ENCODE data around the gene TTC23. TPM values are rescaled to one million over a fixed set of nuclear protein-coding genes. Genes with fewer than 3 reads are reported as not detected.
A peak's percentile ranks its signal among the peaks of the same experiment; 100 is the strongest.

TTC23 gene
- total and polyA plus RNA-seq, 7 donors = 5.5 to 33.0 (median 19.9) TPM

DNA sequence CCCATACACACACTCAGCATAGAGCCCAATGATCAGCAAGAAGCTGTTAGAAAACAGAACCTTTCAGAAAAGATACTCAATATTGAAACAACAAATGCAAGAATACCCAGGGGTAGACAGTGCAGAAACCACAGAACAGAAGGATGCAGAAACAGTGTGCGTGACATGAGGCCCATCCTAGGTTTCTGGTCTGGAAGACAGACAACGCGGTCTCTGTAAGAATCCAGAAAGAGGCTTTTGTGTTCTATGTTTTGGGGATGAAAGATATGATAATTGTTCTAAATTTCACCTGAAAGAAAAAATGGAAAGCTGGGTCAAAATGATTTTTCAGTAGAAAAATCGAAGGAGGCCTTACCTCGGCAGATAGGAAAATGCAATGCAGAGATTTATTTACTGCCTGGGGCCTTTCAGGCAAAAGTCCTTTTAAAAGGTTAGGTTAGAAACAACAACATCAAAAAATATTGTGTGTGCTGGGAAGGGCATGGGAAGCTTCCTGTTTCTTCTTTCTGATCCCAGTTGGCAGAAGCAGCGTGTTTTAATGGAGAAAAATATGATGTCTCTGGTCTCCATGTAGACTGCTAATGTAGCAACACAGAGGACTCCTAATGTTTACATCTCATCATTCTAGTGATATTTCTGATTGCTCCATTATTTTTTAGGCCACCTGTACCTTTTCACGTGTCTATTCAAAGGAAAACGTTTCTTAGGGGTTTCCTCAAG lies 127.5 kb downstream of the TTC23 start:
- Histone ChIP-seq H3K4me3 (no peak overlapping the region), H3K27me3 (no peaks in the 10 kb centered on the region), H3K4me1 (peaks cover 0 to 100% (median 99%) of the 10 kb centered on the region in 4 donors), H3K9me3 (no peaks in the 10 kb centered on the region), H3K27ac (peak overlapping the region; percentile 90 to 100 (median 96)), H3K36me3 (peaks cover 9 to 46% (median 17%) of the 10 kb centered on the region in 4 donors)
- DNase-seq = no peak
- WGBS, 2 donors = 83 to 87% methylated on average over 8 of the region's 8 CpGs
- peak in 3 of 4 donors; percentile 17 to 32 (median 26) for TF ChIP-seq POLR2AphosphoS5 (IDR thresholded peaks at IDR 0.05)
- TF ChIP-seq, protein P1, sequence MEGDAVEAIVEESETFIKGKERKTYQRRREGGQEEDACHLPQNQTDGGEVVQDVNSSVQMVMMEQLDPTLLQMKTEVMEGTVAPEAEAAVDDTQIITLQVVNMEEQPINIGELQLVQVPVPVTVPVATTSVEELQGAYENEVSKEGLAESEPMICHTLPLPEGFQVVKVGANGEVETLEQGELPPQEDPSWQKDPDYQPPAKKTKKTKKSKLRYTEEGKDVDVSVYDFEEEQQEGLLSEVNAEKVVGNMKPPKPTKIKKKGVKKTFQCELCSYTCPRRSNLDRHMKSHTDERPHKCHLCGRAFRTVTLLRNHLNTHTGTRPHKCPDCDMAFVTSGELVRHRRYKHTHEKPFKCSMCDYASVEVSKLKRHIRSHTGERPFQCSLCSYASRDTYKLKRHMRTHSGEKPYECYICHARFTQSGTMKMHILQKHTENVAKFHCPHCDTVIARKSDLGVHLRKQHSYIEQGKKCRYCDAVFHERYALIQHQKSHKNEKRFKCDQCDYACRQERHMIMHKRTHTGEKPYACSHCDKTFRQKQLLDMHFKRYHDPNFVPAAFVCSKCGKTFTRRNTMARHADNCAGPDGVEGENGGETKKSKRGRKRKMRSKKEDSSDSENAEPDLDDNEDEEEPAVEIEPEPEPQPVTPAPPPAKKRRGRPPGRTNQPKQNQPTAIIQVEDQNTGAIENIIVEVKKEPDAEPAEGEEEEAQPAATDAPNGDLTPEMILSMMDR (IDR thresholded peaks at IDR 0.05) = no peak
- intact Hi-C loops (cut with DNase I) = loop anchor here (5.0 kb wide), 1 partner anchor 90 kb away; no protein-coding TSS in a partner anchor

DNA sequence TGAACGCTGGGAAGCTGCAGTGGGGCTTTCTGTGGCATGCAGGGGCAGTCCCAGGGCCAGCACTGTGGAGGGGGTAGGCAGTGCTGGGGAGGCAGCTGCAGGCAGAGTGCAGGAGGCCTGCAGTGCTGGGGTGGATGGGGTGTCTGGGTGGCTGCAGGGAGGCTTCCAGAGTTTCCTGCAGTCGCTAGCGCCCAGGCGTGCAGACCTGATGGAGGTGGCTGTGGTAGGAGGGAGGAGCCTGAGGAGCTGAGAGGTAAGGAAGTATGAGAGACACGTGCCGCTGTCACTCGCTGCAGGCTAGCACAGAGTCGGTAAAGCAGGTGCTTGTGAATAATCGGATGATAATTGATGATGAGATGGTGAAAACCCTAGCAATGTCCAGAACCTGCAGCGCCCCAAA lies 128.2 kb downstream of the TTC23 start:
- Histone ChIP-seq H3K27ac (peak overlapping the region; percentile 90 to 100 (median 96)), H3K36me3 (peaks cover 9 to 46% (median 16%) of the 10 kb centered on the region in 4 donors), H3K4me3 (no peak overlapping the region), H3K27me3 (no peaks in the 10 kb centered on the region), H3K4me1 (peaks cover 0 to 100% (median 99%) of the 10 kb centered on the region in 4 donors), H3K9me3 (no peaks in the 10 kb centered on the region)
- WGBS, 2 donors = 85 to 94% methylated on average over 10 of the region's 10 CpGs
- TF ChIP-seq POLR2AphosphoS5 (IDR thresholded peaks at IDR 0.05) = peak in 2 of 4 donors; percentile 49 to 50
- TF ChIP-seq, protein P1 (IDR thresholded peaks at IDR 0.05) = no peak
- DNase-seq = peak; percentile 70
- intact Hi-C loops (cut with DNase I) = loop anchor here (5.0 kb wide), 1 partner anchor 91 kb away; no protein-coding TSS in a partner anchor

DNA sequence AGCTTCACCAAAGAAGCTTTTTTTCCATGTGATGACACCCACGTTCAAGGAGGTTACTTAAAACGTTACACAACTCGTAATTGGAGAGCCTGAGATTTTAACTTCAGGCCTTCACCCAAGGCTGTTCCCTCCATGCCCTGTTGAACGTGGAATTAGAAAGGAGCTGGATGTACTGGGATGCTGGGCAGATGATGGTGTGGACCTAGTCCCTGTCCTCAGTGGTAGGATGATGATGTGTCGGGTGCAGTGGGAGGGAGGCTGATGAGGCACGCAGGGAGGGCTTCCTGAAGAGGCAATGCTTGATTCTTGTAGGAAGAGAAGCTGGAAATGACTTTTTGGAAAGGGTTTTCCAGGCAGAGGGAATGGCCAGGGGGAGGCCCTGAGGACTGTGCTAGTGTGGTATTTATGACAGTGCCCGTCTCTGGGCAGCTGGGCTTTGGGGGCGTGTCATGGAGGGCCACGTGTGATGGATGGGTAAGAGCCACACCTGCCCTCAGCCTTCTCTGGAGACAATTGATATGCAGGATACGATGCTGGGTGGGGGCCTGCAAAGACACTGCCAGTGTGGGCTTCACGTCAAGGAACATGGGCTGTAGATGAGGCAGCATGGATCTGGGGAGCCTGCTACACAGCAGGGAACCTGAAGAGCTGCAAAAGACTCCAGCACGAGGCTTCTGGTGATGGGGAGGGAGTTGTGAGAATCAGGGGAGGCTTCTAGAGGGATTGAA lies 129.2 kb downstream of the TTC23 start:
- 75 to 83% methylated on average over 12 of the region's 12 CpGs for WGBS, 2 donors
- no peak for TF ChIP-seq POLR2A (IDR thresholded peaks at IDR 0.05)
- peak in 3 of 4 donors; percentile 8 to 82 (median 56) for TF ChIP-seq POLR2AphosphoS5 (IDR thresholded peaks at IDR 0.05)
- TF ChIP-seq, protein P1 (IDR thresholded peaks at IDR 0.05) = no peak

DNA sequence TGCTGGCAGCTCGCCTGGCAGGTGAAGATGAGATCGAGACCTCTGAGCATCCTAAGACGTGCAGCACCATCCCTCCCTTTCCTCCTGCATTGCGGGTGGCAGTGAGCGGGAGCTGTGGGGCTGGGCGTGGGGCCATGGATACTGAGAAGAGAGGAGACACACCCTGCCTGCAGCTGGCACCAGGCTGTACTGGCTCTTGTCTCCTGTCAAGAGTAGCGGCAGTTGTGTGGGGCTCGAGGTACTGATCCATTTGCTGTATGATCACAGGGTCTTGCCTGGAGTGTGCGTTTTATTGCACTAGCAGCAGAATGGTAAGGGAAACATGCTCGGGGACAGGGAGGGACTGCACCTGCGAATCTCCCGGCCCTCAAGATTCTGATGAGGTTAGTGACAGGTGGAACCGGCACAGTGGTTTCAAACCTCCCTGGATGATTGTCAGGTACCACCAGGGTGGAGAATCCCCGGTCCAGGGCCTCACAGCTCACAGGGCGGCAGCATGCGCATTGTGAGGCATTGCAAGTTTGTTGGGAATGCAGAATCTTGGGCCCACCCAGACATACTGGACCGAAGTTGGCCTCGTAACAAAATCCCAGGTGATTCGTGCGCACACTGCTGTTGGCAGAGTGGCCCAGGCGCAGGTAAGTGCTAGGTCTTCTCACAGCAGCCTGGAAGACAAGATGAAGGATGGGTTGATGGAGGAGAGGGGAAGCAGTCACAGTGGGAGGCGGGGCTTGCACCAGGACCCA lies 130.4 kb downstream of the TTC23 start:
- Histone ChIP-seq H3K36me3 (peaks cover 15 to 59% (median 23%) of the 10 kb centered on the region in 4 donors), H3K4me1 (peaks cover 0 to 100% (median 97%) of the 10 kb centered on the region in 4 donors), H3K27ac (peak overlapping the region; percentile 90 to 100 (median 96)), H3K9me3 (no peaks in the 10 kb centered on the region), H3K27me3 (no peaks in the 10 kb centered on the region), H3K4me3 (peak overlapping the region in 1 of 4 donors; percentile 2)
- WGBS, 2 donors = 71 to 92% methylated on average over 22 of the region's 22 CpGs
- intact Hi-C loops (cut with DNase I) = no loop called here
- DNase-seq = peak; percentile 93
- TF ChIP-seq, protein P1 (IDR thresholded peaks at IDR 0.05) = no peak
- TF ChIP-seq EP300 (IDR thresholded peaks at IDR 0.05) (peak in 2 of 4 donors; percentile 4 to 17), POLR2AphosphoS5 (IDR thresholded peaks at IDR 0.05) (peak; percentile 40 to 76 (median 62)), POLR2A (IDR thresholded peaks at IDR 0.05) (no peak)

More for the DNA sequence above, 129.2 kb downstream of the TTC23 start:
- Histone ChIP-seq H3K9me3 (no peaks in the 10 kb centered on the region), H3K36me3 (peaks cover 15 to 53% (median 22%) of the 10 kb centered on the region in 4 donors), H3K27ac (peak overlapping the region; percentile 90 to 100 (median 96)), H3K27me3 (no peaks in the 10 kb centered on the region), H3K4me1 (peaks cover 0 to 100% (median 97%) of the 10 kb centered on the region in 4 donors), H3K4me3 (no peak overlapping the region)
- intact Hi-C loops (cut with DNase I) = loop anchor here (5.0 kb wide), 1 partner anchor 92 kb away; no protein-coding TSS in a partner anchor
- peak; percentile 68 for DNase-seq
